ENCODE data around the gene CCDC33.

The CCDC33 gene

DNA sequence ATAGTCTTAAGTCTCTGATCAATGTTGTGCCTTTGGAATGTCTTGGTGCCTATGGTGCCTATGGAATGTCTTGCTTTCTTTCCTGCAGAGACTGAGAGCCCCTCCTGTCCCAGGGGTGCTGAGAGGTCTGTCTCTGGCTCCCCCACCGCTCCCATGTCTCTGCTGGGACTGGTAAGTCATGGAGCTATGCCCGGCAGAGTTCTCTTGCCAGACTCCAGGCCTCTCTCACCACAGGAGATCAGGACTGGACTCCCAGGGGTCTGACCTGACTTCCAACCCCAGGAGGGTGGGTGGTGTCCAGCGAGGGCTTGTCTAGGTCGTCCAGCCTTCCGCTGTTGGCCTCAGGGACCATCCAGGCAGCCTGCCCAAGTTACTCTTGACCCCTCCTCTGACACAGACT lies 145.4 kb downstream of the CCDC33 start:
- H3K9me3 ChIP-seq (ENCODE audit: insufficient read depth, low read length, severe bottlenecking), result no peaks in the 10 kb centered on the region
- no peak for ATAC-seq (ENCODE audit: insufficient read depth, low read depth)
- H3K36me3 ChIP-seq (ENCODE audit: insufficient read depth, low read length), result no peaks in the 10 kb centered on the region
- no peaks in the 10 kb centered on the region for H3K79me2 ChIP-seq (ENCODE audit: insufficient read depth, low read length)
- peaks cover 19% of the 10 kb centered on the region for H3K4me1 ChIP-seq (ENCODE audit: insufficient read depth, low read length)
- no peak overlapping the region for H3K27ac ChIP-seq (ENCODE audit: low read length)
- TF ChIP-seq, protein P1, sequence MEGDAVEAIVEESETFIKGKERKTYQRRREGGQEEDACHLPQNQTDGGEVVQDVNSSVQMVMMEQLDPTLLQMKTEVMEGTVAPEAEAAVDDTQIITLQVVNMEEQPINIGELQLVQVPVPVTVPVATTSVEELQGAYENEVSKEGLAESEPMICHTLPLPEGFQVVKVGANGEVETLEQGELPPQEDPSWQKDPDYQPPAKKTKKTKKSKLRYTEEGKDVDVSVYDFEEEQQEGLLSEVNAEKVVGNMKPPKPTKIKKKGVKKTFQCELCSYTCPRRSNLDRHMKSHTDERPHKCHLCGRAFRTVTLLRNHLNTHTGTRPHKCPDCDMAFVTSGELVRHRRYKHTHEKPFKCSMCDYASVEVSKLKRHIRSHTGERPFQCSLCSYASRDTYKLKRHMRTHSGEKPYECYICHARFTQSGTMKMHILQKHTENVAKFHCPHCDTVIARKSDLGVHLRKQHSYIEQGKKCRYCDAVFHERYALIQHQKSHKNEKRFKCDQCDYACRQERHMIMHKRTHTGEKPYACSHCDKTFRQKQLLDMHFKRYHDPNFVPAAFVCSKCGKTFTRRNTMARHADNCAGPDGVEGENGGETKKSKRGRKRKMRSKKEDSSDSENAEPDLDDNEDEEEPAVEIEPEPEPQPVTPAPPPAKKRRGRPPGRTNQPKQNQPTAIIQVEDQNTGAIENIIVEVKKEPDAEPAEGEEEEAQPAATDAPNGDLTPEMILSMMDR (IDR thresholded peaks at IDR 0.05; ENCODE audit: borderline replicate concordance, extremely low read depth, low read length, poor library complexity, severe bottlenecking), result no peak
- no peak for TF ChIP-seq EZH2 (IDR thresholded peaks at IDR 0.05; ENCODE audit: borderline replicate concordance, low read depth, low read length, severe bottlenecking)
- no peaks in the 10 kb centered on the region for H4K20me1 ChIP-seq (ENCODE audit: insufficient read depth, low read length)
- H3K9ac ChIP-seq (ENCODE audit: low read depth, low read length), result no peak overlapping the region
- no peaks in the 10 kb centered on the region for H3K27me3 ChIP-seq (ENCODE audit: insufficient read depth, low read length, poor library complexity)
- DNase-seq, result no peak
- H3K4me2 ChIP-seq (ENCODE audit: insufficient read depth, low read length), result no peak overlapping the region
- H2AFZ ChIP-seq (ENCODE audit: low read depth, low read length), result no peak overlapping the region
- no peak overlapping the region for H3K4me3 ChIP-seq (ENCODE audit: low read depth in 1 of 2, low read length in 2 of 2)

DNA sequence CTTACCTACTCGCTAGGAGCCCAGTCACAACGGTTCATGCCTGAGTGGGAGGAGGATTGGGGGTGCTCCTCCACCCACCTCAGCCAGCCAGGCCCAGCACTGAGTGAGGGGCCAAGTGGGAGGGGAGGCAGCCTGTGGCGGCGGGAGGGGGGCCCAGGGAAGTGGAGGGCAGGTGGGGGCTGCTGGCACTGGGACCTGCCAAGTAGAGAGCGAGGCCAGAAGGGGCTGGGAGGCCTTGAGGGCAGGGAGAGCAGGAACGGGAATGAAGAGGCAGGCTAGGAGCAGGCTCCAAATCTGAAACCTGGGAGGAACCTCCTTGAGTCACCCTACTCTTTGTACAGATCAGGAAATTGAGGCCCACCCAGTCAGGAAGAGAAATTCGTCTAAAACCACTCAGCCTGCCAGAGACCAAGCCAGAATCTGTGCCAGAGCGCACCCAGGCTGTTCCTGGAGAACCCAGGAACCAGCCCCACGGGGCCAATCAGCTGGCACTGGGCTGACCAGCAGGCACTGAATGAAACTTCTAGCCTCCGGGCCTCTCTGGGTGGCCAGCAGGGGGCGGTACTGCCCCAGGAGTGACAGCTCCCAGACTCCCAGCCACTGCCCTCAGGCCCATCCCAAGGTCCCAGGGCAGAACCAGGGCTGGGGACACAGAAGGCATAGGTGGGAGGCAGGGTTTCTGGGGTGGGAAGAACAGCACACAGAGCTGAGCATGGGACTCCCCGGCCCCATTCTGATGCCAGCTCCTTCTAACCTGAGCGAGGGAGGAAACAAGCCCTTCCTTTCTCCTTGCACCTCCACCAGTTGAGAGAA lies 146.1 kb downstream of the CCDC33 start:
- Histone ChIP-seq H3K4me2 (ENCODE audit: insufficient read depth, low read length) (no peak overlapping the region), H3K36me3 (ENCODE audit: insufficient read depth, low read length) (no peaks in the 10 kb centered on the region), H3K9ac (ENCODE audit: low read depth, low read length) (no peak overlapping the region), H3K27ac (ENCODE audit: low read length) (0 out of 2 replicates have a peak overlapping the region, but pooled peaks have one; percentile 27), H2AFZ (ENCODE audit: low read depth, low read length) (no peak overlapping the region; the same call in 1 of the 2 replicates), H3K4me1 (ENCODE audit: insufficient read depth, low read length) (peaks cover 24% of the 10 kb centered on the region), H3K9me3 (ENCODE audit: insufficient read depth, low read length, severe bottlenecking) (no peaks in the 10 kb centered on the region), H3K27me3 (ENCODE audit: insufficient read depth, low read length, poor library complexity) (no peaks in the 10 kb centered on the region), H3K4me3 (ENCODE audit: low read depth in 1 of 2, low read length in 2 of 2) (no peak overlapping the region), H3K79me2 (ENCODE audit: insufficient read depth, low read length) (no peaks in the 10 kb centered on the region), H4K20me1 (ENCODE audit: insufficient read depth, low read length) (no peaks in the 10 kb centered on the region)
- ATAC-seq (ENCODE audit: insufficient read depth, low read depth), result peak; percentile 82
- TF ChIP-seq, protein P1 (IDR thresholded peaks at IDR 0.05; ENCODE audit: borderline replicate concordance, extremely low read depth, low read length, poor library complexity, severe bottlenecking), result peak; percentile 94
- no peak for TF ChIP-seq EZH2 (IDR thresholded peaks at IDR 0.05; ENCODE audit: borderline replicate concordance, low read depth, low read length, severe bottlenecking)
- peak; percentile 79 for DNase-seq

DNA sequence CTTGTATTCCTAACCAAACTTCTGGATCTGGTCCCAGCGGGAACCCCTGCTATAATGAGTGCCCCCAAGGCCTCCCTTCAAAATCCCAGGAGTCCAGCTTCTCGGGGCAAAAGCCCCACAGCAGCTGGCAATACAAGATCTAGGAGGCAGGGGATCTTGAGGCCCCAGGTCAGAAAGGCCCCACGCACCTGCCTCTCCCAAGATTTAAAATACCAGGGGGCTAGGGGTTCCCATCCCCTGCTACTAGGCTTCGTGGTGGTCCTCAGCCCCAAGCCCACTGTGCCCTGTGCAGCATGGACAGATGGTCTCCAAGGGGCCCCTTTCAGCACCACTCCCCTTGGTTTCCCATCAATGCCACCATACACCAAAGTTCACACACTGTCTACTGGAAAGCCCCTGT lies 147.2 kb downstream of the CCDC33 start:
- 0 out of 2 replicates have a peak overlapping the region, but pooled peaks have one; percentile 8 for H3K27ac ChIP-seq (ENCODE audit: low read length)
- H3K27me3 ChIP-seq (ENCODE audit: insufficient read depth, low read length, poor library complexity), result no peaks in the 10 kb centered on the region
- H3K36me3 ChIP-seq (ENCODE audit: insufficient read depth, low read length), result no peaks in the 10 kb centered on the region
- no peaks in the 10 kb centered on the region for H3K79me2 ChIP-seq (ENCODE audit: insufficient read depth, low read length)
- ATAC-seq (ENCODE audit: insufficient read depth, low read depth) (no peak), DNase-seq (no peak)
- no peak overlapping the region for H2AFZ ChIP-seq (ENCODE audit: low read depth, low read length)
- peaks cover 25% of the 10 kb centered on the region for H3K4me1 ChIP-seq (ENCODE audit: insufficient read depth, low read length)
- no peak overlapping the region for H3K4me3 ChIP-seq (ENCODE audit: low read depth in 1 of 2, low read length in 2 of 2)
- H3K9ac ChIP-seq (ENCODE audit: low read depth, low read length), result no peak overlapping the region
- H4K20me1 ChIP-seq (ENCODE audit: insufficient read depth, low read length), result no peaks in the 10 kb centered on the region
- TF ChIP-seq, protein P1 (IDR thresholded peaks at IDR 0.05; ENCODE audit: borderline replicate concordance, extremely low read depth, low read length, poor library complexity, severe bottlenecking), result no peak
- TF ChIP-seq EZH2 (IDR thresholded peaks at IDR 0.05; ENCODE audit: borderline replicate concordance, low read depth, low read length, severe bottlenecking), result no peak
- H3K4me2 ChIP-seq (ENCODE audit: insufficient read depth, low read length), result no peak overlapping the region
- H3K9me3 ChIP-seq (ENCODE audit: insufficient read depth, low read length, severe bottlenecking), result no peaks in the 10 kb centered on the region

Data from DND-41 (cell line).